ENCODE results near the gene PTPRN2.

- TF ChIP-seq CTCF (conservative IDR thresholded peaks at IDR 0.05; ENCODE audit: low read length) (no peak), EZH2phosphoT487 (IDR thresholded peaks at IDR 0.05; ENCODE audit: borderline replicate concordance, low read depth, low read length) (no peak)
Measured at GRCh38 chr7:157739650-157740049, 848.0 kb downstream of the PTPRN2 start.

Data from OCI-LY7 (cell line).